Mononuclear cell (primary cell): Measurements from ENCODE around the gene BACH2. TPM values are rescaled to one million over a fixed set of nuclear protein-coding genes. Genes with fewer than 3 reads are reported as not detected.
"Not testable (repeated sequence)": the region's sequence is repeated elsewhere in the genome, so short reads cannot be mapped to it uniquely, and the experiment has no call there.

Source experiments
- H3K27me3 ChIP-seq: 2 replicates; pipeline ENCODE4 v1.6.0; 2011; ENCODE audit warnings: low read length, control low read depth; ENCODE audit not compliant: insufficient read depth
- H3K4me1 ChIP-seq: 2 replicates; pipeline ENCODE4 v1.5.1; 2011; ENCODE audit warnings: mild to moderate bottlenecking, low read length, control low read depth; ENCODE audit not compliant: insufficient read depth
- H3K4me3 ChIP-seq: 2 replicates; pipeline ENCODE4 v1.5.1; 2011; ENCODE audit warnings: mild to moderate bottlenecking, low read length, moderate library complexity
- H3K9me3 ChIP-seq: 2 replicates; pipeline ENCODE4 v1.5.1; 2011; ENCODE audit warnings: low read depth, mild to moderate bottlenecking, control low read depth, low read length
- total RNA-seq: library from RNA; depleted of rRNA; stranded (reverse); fragments of >200 nt; gene quantifications from one replicate; pipeline ENCODE4 v1.2.3, GENCODE V29; 2012

Gene BACH2
- total RNA-seq, 1 donor: 37.6 TPM

- not testable (repeated sequence) for H3K27me3 ChIP-seq, H3K4me3 ChIP-seq, H3K9me3 ChIP-seq, H3K4me1 ChIP-seq
Measured at GRCh38 chr6:90055924-90056323, 240.7 kb downstream of the BACH2 start.

- H3K4me3 ChIP-seq, H3K27me3 ChIP-seq, H3K4me1 ChIP-seq, H3K9me3 ChIP-seq: not testable (repeated sequence)
Measured at GRCh38 chr6:90054193-90054592, 242.4 kb downstream of the BACH2 start.

GRCh38 chr6:90053614-90054013 lies 243.0 kb downstream of the BACH2 start:
- Histone ChIP-seq H3K4me3 (no peak overlapping the region), H3K27me3 (no peaks in the 10 kb centered on the region), H3K4me1 (no peaks in the 10 kb centered on the region), H3K9me3 (no peaks in the 10 kb centered on the region)

GRCh38 chr6:90049295-90049694 lies 247.3 kb downstream of the BACH2 start:
- Histone ChIP-seq H3K9me3 (no peaks in the 10 kb centered on the region), H3K4me1 (no peaks in the 10 kb centered on the region), H3K4me3 (no peak overlapping the region), H3K27me3 (no peaks in the 10 kb centered on the region)

GRCh38 chr6:90048206-90048967 lies 248.3 kb downstream of the BACH2 start:
- no peaks in the 10 kb centered on the region for H3K4me1 ChIP-seq
- H3K27me3 ChIP-seq: no peaks in the 10 kb centered on the region
- H3K4me3 ChIP-seq: no peak overlapping the region
- no peaks in the 10 kb centered on the region for H3K9me3 ChIP-seq

- Histone ChIP-seq H3K4me3 (no peak overlapping the region), H3K9me3 (no peaks in the 10 kb centered on the region), H3K4me1 (no peaks in the 10 kb centered on the region), H3K27me3 (no peaks in the 10 kb centered on the region)
Measured at GRCh38 chr6:90045535-90045934, 251.1 kb downstream of the BACH2 start.

GRCh38 chr6:90044833-90045381 lies 251.7 kb downstream of the BACH2 start:
- H3K9me3 ChIP-seq: no peaks in the 10 kb centered on the region
- H3K4me1 ChIP-seq: no peaks in the 10 kb centered on the region
- H3K27me3 ChIP-seq: no peaks in the 10 kb centered on the region
- H3K4me3 ChIP-seq: no peak overlapping the region

- Histone ChIP-seq H3K27me3 (no peaks in the 10 kb centered on the region), H3K4me3 (no peak overlapping the region), H3K9me3 (no peaks in the 10 kb centered on the region), H3K4me1 (no peaks in the 10 kb centered on the region)
Measured at GRCh38 chr6:90044182-90044832, 252.3 kb downstream of the BACH2 start.

GRCh38 chr6:90040931-90041330 lies 255.7 kb downstream of the BACH2 start:
- Histone ChIP-seq H3K4me3 (no peak overlapping the region), H3K4me1 (no peaks in the 10 kb centered on the region), H3K27me3 (no peaks in the 10 kb centered on the region), H3K9me3 (no peaks in the 10 kb centered on the region)

GRCh38 chr6:90039911-90040310 lies 256.7 kb downstream of the BACH2 start:
- no peak overlapping the region for H3K4me3 ChIP-seq
- H3K27me3 ChIP-seq: no peaks in the 10 kb centered on the region
- H3K9me3 ChIP-seq: no peaks in the 10 kb centered on the region
- no peaks in the 10 kb centered on the region for H3K4me1 ChIP-seq

- Histone ChIP-seq H3K4me3 (no peak overlapping the region), H3K4me1 (no peaks in the 10 kb centered on the region), H3K9me3 (no peaks in the 10 kb centered on the region), H3K27me3 (no peaks in the 10 kb centered on the region)
Measured at GRCh38 chr6:90038961-90039653, 257.5 kb downstream of the BACH2 start.

GRCh38 chr6:90036963-90037362 lies 259.7 kb downstream of the BACH2 start:
- Histone ChIP-seq H3K4me3 (no peak overlapping the region), H3K27me3 (no peaks in the 10 kb centered on the region), H3K9me3 (no peaks in the 10 kb centered on the region), H3K4me1 (no peaks in the 10 kb centered on the region)

- no peaks in the 10 kb centered on the region for H3K27me3 ChIP-seq
- no peak overlapping the region for H3K4me3 ChIP-seq
- H3K9me3 ChIP-seq: no peaks in the 10 kb centered on the region
- peaks cover under 1% of the 10 kb centered on the region for H3K4me1 ChIP-seq
Measured at GRCh38 chr6:90035047-90035723, 261.5 kb downstream of the BACH2 start.

- no peaks in the 10 kb centered on the region for H3K27me3 ChIP-seq
- peaks cover 10% of the 10 kb centered on the region for H3K4me1 ChIP-seq
- H3K9me3 ChIP-seq: no peaks in the 10 kb centered on the region
- H3K4me3 ChIP-seq: no peak overlapping the region
Measured at GRCh38 chr6:90033746-90034271, 262.8 kb downstream of the BACH2 start.
